Neural crest cell (in vitro differentiated cells): Measurements from ENCODE around the gene AGAP3. TPM values are rescaled to one million over a fixed set of nuclear protein-coding genes. Genes with fewer than 3 reads are reported as not detected.

ENCODE experiments used
- DNase-seq: peaks from one replicate; pipeline ENCODE4 v3.0.0; 2021; ENCODE audit warnings: low read depth, mixed read lengths, low spot score
- H3K27ac Mint-ChIP-seq: one replicate; pipeline ENCODE4 v1.8.0; 2021; ENCODE audit warnings: mild to moderate bottlenecking, mixed read lengths; ENCODE audit not compliant: unreplicated experiment
- H3K27me3 Mint-ChIP-seq: 2 replicates; pipeline ENCODE4 v1.8.0; 2021; ENCODE audit warnings: low read depth, mild to moderate bottlenecking, mixed read lengths
- H3K36me3 Mint-ChIP-seq: 2 replicates; pipeline ENCODE4 v1.8.0; 2021; ENCODE audit warnings: low read depth, mild to moderate bottlenecking, mixed read lengths
- H3K4me1 Mint-ChIP-seq: 2 replicates; pipeline ENCODE4 v1.8.0; 2021; ENCODE audit warnings: mixed read lengths
- H3K4me3 Mint-ChIP-seq: one replicate; pipeline ENCODE4 v1.8.0; 2021; ENCODE audit warnings: mild to moderate bottlenecking, mixed read lengths
- H3K9me3 Mint-ChIP-seq: 2 replicates; pipeline ENCODE4 v1.8.0; 2021; ENCODE audit warnings: mixed read lengths
- total RNA-seq: library from RNA; stranded (reverse); gene quantifications from 2 replicates; pipeline ENCODE4 v1.2.1, GENCODE V29; 2021
- TF ChIP-seq, protein P1 (sequence below): fragments of 200-600 bp; sonication (generic); conservative IDR thresholded peaks from 2 replicates; pipeline ENCODE4 v1.5.0; 2021; ENCODE audit warnings: antibody characterized with exemption, mild to moderate bottlenecking

AGAP3 gene
- total RNA-seq, 1 donor from 2014 or later, result 139 TPM

DNA sequence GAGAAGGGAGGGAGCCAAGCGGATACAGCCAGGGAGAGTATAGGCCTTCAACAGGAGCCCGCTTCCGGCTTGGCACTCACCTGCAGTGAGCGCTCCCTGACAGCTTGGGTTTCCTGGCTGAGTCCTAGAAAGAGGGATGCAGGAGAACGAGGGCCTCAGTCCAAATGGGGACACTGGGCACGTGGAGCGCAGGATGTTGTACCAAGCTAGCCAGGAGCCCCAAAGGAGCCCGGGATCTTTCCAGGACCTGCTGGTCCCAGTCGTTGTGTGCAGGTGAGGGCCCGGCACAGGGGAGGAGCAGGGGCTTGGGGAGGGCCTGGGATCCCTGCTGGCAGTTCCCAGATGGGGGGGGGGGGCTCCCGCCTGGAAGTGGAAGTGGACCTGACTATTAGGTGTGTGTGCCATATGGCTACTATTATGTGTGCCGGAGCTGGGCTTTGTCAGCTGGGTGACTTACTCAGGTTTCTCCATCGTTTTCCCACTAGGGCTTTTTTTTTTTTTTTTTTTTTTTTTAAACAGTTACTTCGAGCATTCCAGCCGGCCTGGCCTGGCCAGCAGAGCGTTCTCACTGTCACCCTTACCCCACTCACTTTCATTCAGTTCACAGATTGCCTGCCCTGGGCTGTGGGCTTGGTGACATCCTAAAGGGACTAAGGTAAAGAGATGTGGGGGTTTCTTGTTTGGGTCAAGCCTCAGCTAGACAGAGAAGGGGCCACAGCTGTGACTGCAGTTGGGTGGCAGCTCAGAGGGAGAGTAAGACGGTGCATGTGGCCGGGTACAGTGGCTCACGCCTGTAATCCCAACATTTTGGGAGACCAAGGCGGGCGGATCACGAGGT, 3.8 kb downstream of the AGAP3 start:
- TF ChIP-seq, protein P1, sequence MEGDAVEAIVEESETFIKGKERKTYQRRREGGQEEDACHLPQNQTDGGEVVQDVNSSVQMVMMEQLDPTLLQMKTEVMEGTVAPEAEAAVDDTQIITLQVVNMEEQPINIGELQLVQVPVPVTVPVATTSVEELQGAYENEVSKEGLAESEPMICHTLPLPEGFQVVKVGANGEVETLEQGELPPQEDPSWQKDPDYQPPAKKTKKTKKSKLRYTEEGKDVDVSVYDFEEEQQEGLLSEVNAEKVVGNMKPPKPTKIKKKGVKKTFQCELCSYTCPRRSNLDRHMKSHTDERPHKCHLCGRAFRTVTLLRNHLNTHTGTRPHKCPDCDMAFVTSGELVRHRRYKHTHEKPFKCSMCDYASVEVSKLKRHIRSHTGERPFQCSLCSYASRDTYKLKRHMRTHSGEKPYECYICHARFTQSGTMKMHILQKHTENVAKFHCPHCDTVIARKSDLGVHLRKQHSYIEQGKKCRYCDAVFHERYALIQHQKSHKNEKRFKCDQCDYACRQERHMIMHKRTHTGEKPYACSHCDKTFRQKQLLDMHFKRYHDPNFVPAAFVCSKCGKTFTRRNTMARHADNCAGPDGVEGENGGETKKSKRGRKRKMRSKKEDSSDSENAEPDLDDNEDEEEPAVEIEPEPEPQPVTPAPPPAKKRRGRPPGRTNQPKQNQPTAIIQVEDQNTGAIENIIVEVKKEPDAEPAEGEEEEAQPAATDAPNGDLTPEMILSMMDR, result no peak
- Mint-ChIP-seq H3K27me3 (peaks cover 3% of the 10 kb centered on the region), H3K4me3 (peak overlapping the region; percentile 92), H3K27ac (peak overlapping the region; percentile 95), H3K9me3 (no peaks in the 10 kb centered on the region), H3K36me3 (no peaks in the 10 kb centered on the region), H3K4me1 (peaks cover 33% of the 10 kb centered on the region)
- DNase-seq, result no peak

GRCh38 chr7:151091003-151091402, 4.7 kb downstream of the AGAP3 start:
- no peaks in the 10 kb centered on the region for H3K36me3 Mint-ChIP-seq
- H3K27ac Mint-ChIP-seq, result no peak overlapping the region
- H3K4me3 Mint-ChIP-seq, result peak overlapping the region; percentile 57
- TF ChIP-seq, protein P1, result no peak
- peaks cover 28% of the 10 kb centered on the region for H3K4me1 Mint-ChIP-seq
- DNase-seq, result no peak
- H3K9me3 Mint-ChIP-seq, result no peaks in the 10 kb centered on the region
- H3K27me3 Mint-ChIP-seq, result no peaks in the 10 kb centered on the region

DNA sequence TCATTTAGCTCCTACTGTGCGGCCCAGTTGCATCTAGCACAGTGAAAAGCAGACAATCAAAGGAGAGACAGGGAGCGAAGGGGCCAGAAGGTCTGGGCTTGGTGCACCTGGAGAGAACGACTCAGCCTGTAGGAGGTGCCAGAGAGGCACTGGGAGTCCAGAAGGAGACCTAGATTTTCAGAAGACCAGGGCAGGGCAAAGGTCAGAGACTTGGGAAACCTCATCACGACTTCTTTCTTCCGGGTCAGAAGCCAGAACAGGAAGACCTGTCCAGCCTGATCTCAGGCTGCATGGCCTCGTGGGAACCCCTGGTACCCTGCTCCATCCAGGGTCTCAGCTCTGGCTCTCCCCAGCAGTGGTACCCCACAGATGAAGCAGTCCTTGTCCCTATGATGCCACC, 5.2 kb downstream of the AGAP3 start:
- H3K9me3 Mint-ChIP-seq, result no peaks in the 10 kb centered on the region
- TF ChIP-seq, protein P1, result peak; percentile 59
- no peaks in the 10 kb centered on the region for H3K36me3 Mint-ChIP-seq
- no peak for DNase-seq
- no peaks in the 10 kb centered on the region for H3K27me3 Mint-ChIP-seq
- H3K27ac Mint-ChIP-seq, result no peak overlapping the region
- peak overlapping the region; percentile 57 for H3K4me3 Mint-ChIP-seq
- peaks cover 29% of the 10 kb centered on the region for H3K4me1 Mint-ChIP-seq

DNA sequence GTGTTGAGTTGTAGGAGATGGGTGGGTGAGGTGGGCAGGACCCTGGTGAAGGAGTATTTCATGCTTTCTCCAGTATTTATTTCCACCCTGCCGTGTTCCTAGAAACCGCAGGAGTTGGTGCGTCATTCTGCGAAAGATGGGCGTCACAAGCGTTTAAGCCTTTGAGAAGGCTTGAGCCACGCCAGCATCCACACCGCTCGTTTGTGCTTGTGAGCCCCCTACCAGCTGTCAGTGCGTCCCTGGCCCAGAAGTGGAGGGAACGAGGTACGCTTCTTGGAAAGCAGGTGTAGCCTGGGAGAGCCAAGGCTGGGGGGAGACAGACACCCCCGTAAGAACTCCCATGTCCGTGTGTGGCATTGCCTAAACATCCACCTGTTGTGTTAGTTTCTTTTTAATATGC, 5.7 kb downstream of the AGAP3 start:
- TF ChIP-seq, protein P1, result no peak
- no peak for DNase-seq
- Mint-ChIP-seq H3K36me3 (no peaks in the 10 kb centered on the region), H3K27me3 (no peaks in the 10 kb centered on the region), H3K9me3 (no peaks in the 10 kb centered on the region), H3K4me3 (no peak overlapping the region), H3K27ac (no peak overlapping the region), H3K4me1 (peaks cover 29% of the 10 kb centered on the region)

- Mint-ChIP-seq H3K4me3 (no peak overlapping the region), H3K27me3 (no peaks in the 10 kb centered on the region), H3K36me3 (no peaks in the 10 kb centered on the region), H3K27ac (no peak overlapping the region), H3K4me1 (peaks cover 23% of the 10 kb centered on the region), H3K9me3 (no peaks in the 10 kb centered on the region)
- DNase-seq, result no peak
- TF ChIP-seq, protein P1, result no peak
Observed at GRCh38 chr7:151093748-151094147, 7.5 kb downstream of the AGAP3 start.
